Peyer's patch (tissue), 4 donors: ENCODE measurements around the gene STK31. TPM values are rescaled to one million over a fixed set of nuclear protein-coding genes. Genes with fewer than 3 reads are reported as not detected.

Source experiments
- DNase-seq, 3 donors: peaks; one replicate each; pipeline ENCODE4 v3.0.0-alpha.2; 2017 to 2019
- H3K27ac ChIP-seq, 4 donors: fragments of 200-600 bp; sonication (generic); one replicate each; pipeline ENCODE4 v1.5.1; 2016 to 2019
- H3K27me3 ChIP-seq, 2 donors: fragments of 200-600 bp; sonication (generic); one replicate each; pipeline ENCODE4 v1.5.1; 2019
- H3K36me3 ChIP-seq, 3 donors: fragments of 200-600 bp; sonication (generic); one replicate each; pipeline ENCODE4 v1.5.1; 2016 to 2019
- H3K4me1 ChIP-seq, 4 donors: fragments of 200-600 bp; sonication (generic); one replicate each; pipeline ENCODE4 v1.5.1; 2016 to 2019
- H3K4me3 ChIP-seq, 4 donors: fragments of 200-600 bp; sonication (generic); 1 replicate in 3 of 4; 2 replicates in 1 of 4; pipeline ENCODE4 v1.5.1; 2016 to 2019; ENCODE audit warnings: mild to moderate bottlenecking in 1 of 4
- H3K9me3 ChIP-seq, 4 donors: fragments of 200-600 bp; sonication (generic); one replicate each; pipeline ENCODE4 v1.5.1; 2016 to 2019; ENCODE audit warnings: mild to moderate bottlenecking in 1 of 4
- CTCF ChIP-seq, 6 experiments: fragments of 450-650 bp in 4 of 6; fragments of 200-600 bp in 2 of 6; sonication (generic) in 1 of 6; IDR thresholded peaks; one replicate each; pipeline ENCODE4 v1.5.1; 2017 to 2019; ENCODE audit warnings: antibody characterized with exemption in 6 of 6, mild to moderate bottlenecking in 3 of 6, moderate library complexity in 1 of 6
- POLR2A ChIP-seq, 2 donors: fragments of 450-650 bp; IDR thresholded peaks; one replicate each; pipeline ENCODE4 v1.5.1; 2017; ENCODE audit warnings: antibody characterized with exemption in 2 of 2, mild to moderate bottlenecking in 2 of 2, moderate library complexity in 2 of 2
- total RNA-seq, 4 donors: library from RNA; depleted of rRNA; stranded (reverse); fragments of >200 nt; gene quantifications; one replicate each; pipeline ENCODE4 v1.1.0, GENCODE V29; 2016

STK31 gene
- total RNA-seq, 4 donors from 2014 or later: 1.7 to 9.1 (median 2.8) TPM; not detected in 1

GRCh38 chr7:23689165-23689564, 20.9 kb upstream of the STK31 start:
- H3K27ac ChIP-seq: no peak overlapping the region
- no peaks in the 10 kb centered on the region for H3K27me3 ChIP-seq
- no peaks in the 10 kb centered on the region for H3K4me1 ChIP-seq
- no peak for DNase-seq
- no peaks in the 10 kb centered on the region for H3K9me3 ChIP-seq
- peaks cover 0 to 46% (median 0%) of the 10 kb centered on the region in 3 donors for H3K36me3 ChIP-seq
- no peak overlapping the region for H3K4me3 ChIP-seq
- TF ChIP-seq CTCF (IDR thresholded peaks at IDR 0.05) (no peak), POLR2A (IDR thresholded peaks at IDR 0.05) (no peak)

- TF ChIP-seq POLR2A (IDR thresholded peaks at IDR 0.05) (no peak), CTCF (IDR thresholded peaks at IDR 0.05) (no peak)
- DNase-seq: no peak
- Histone ChIP-seq H3K4me1 (no peaks in the 10 kb centered on the region), H3K27ac (no peak overlapping the region), H3K36me3 (peaks cover 0 to 50% (median 0%) of the 10 kb centered on the region in 3 donors), H3K27me3 (no peaks in the 10 kb centered on the region), H3K9me3 (no peaks in the 10 kb centered on the region), H3K4me3 (no peak overlapping the region)
Measured at GRCh38 chr7:23691320-23691719, 18.7 kb upstream of the STK31 start.

DNA sequence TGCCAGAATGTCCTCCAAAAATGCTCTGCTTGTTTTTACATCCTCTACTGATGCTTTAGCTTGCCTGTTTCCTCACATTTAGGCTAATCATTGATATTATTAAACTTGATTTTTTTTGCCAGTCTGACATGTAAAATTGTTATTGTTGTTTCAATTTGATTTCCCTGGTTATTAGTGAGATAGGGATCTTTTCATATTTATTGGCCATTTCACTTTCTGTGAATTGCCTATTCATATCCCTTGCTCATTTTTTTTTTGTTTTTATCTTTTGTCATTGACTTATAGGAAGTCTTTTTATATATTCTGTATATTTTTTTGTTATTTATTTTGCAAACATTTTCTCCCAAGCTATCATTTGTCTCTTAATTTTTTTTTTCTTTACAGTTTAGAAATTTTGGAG, 16.8 kb upstream of the STK31 start:
- TF ChIP-seq CTCF (IDR thresholded peaks at IDR 0.05) (no peak), POLR2A (IDR thresholded peaks at IDR 0.05) (no peak)

DNA sequence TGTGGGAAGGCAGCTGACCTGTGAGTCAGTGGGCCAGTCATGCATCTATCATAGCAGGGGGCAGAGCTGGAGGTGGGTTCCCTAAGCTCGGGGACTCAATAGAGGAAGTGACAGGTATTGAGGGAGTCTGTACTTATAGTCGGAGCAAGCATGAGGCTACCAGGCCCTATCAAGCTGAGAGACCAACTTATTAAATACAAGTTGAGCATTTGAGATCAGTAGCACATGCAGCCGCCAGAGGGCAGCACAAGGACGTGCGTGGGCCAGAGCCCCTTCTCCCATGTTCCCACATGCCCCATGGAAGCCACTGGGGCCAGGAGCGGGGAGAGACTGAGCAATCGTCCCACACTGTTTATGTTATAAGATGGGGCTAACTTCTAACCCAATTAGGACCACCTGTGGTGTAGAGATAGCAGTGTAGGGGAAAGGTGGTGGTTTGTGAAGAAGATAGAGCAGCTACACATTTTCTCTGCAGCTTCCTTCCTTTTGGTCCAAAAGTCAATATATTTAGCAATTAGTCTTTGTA, 13.0 kb upstream of the STK31 start:
- no peaks in the 10 kb centered on the region for H3K4me1 ChIP-seq
- H3K27ac ChIP-seq: no peak overlapping the region
- H3K27me3 ChIP-seq: no peaks in the 10 kb centered on the region
- TF ChIP-seq POLR2A (IDR thresholded peaks at IDR 0.05) (no peak), CTCF (IDR thresholded peaks at IDR 0.05) (peak in 5 of 6 experiments; percentile 29 to 56 (median 55))
- H3K9me3 ChIP-seq: no peaks in the 10 kb centered on the region
- peaks cover 0 to 29% (median 0%) of the 10 kb centered on the region in 3 donors for H3K36me3 ChIP-seq
- H3K4me3 ChIP-seq: no peak overlapping the region
- DNase-seq: peak; percentile 37 to 79 (median 75)

More for the DNA sequence above, 16.8 kb upstream of the STK31 start:
- no peaks in the 10 kb centered on the region for H3K4me1 ChIP-seq
- H3K27me3 ChIP-seq: no peaks in the 10 kb centered on the region
- no peak overlapping the region for H3K4me3 ChIP-seq
- no peak for DNase-seq
- no peaks in the 10 kb centered on the region for H3K9me3 ChIP-seq
- H3K27ac ChIP-seq: no peak overlapping the region
- H3K36me3 ChIP-seq: peaks cover 0 to 47% (median 0%) of the 10 kb centered on the region in 3 donors

DNA sequence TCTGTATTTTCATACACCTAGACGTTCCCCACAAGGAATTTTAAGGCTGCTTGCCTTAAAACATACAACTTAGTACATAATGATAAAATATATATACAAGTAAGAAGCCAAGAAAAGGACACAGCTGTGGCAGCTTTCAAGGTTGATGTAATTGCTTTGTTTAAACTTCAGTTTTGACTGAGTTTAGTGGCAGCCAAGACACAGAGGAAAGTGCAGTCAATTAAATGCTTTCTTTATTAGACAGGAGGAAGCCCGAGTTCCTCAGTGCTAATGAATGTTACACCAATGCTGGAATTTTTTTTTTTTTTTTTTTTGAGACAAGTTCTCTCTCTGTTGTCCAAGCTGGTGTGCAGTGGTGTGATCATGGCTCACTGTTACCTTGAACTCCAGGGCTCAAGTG, 11.2 kb upstream of the STK31 start:
- H3K4me1 ChIP-seq: no peaks in the 10 kb centered on the region
- no peak overlapping the region for H3K4me3 ChIP-seq
- peaks cover 0 to 28% (median 0%) of the 10 kb centered on the region in 3 donors for H3K36me3 ChIP-seq
- no peaks in the 10 kb centered on the region for H3K27me3 ChIP-seq
- DNase-seq: no peak
- H3K27ac ChIP-seq: no peak overlapping the region
- no peak for TF ChIP-seq CTCF (IDR thresholded peaks at IDR 0.05)
- TF ChIP-seq POLR2A (IDR thresholded peaks at IDR 0.05): no peak
- H3K9me3 ChIP-seq: no peaks in the 10 kb centered on the region

DNA sequence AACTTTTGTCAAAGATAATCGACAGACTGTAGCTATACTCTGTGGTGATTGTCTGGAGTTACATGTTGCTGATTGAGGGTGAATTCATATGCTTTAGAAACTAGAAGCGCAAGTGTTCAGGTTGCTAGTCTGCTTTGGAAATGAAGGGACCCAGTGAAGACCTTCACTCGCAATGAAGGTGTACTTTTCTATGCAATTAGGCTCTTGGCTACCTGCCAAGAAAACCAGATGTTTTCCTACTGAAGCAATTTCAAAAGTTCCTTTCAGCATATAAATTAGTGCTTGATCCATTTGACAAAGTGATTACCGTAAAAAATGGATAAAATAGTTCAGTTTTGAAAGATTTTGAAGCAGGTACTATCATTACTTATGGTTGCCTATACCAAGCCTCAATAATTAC, 10.0 kb upstream of the STK31 start:
- Histone ChIP-seq H3K36me3 (peaks cover 0 to 30% (median 0%) of the 10 kb centered on the region in 3 donors), H3K9me3 (no peaks in the 10 kb centered on the region), H3K4me1 (no peaks in the 10 kb centered on the region), H3K27ac (no peak overlapping the region), H3K4me3 (no peak overlapping the region), H3K27me3 (no peaks in the 10 kb centered on the region)
- TF ChIP-seq CTCF (IDR thresholded peaks at IDR 0.05) (no peak), POLR2A (IDR thresholded peaks at IDR 0.05) (no peak)
- no peak for DNase-seq
